Endothelial cell of umbilical vein (primary cell): ENCODE data around the gene CA5A. TPM values are rescaled to one million over a fixed set of nuclear protein-coding genes. Genes with fewer than 3 reads are reported as not detected.

Source experiments
- BruUV-seq: library from RNA; stranded (reverse); fragments of 400-500 nt; replicated peaks from 2 replicates; lab custom pipeline; 2021; lab: Mats Ljungman, UMichigan
- CTCF ChIA-PET: fragments of 300-600, 350-600 bp; sonication (Branson Sonifier 250); formaldehyde crosslinking; loops from one replicate; lab custom pipeline; 2021; ENCODE audit warnings: antibody characterized with exemption, inconsistent platforms; lab: Charles Lee
- POLR2A ChIA-PET: fragments of 300-600, 350-600 bp; sonication (Branson Sonifier 250); formaldehyde crosslinking; loops from one replicate; lab custom pipeline; 2021; ENCODE audit warnings: antibody characterized with exemption, inconsistent platforms; lab: Charles Lee
- DNase-seq: peaks from one replicate; pipeline ENCODE4 v3.0.0-alpha.2; 2011; ENCODE audit warnings: low read depth, low spot score
- FAIRE-seq: peaks from 2 replicates; lab custom pipeline; 2011; peaks lifted over from hg19 to GRCh38; lab: Jason Lieb, UNC
- H2AFZ ChIP-seq: 2 replicates; pipeline ENCODE4 v1.6.0; 2012; ENCODE audit warnings: low read depth, low read length, control low read depth, inconsistent platforms
- H3K27ac ChIP-seq: 2 replicates; pipeline ENCODE4 v1.5.1; 2011; ENCODE audit warnings: low read depth, mild to moderate bottlenecking, control low read depth, low read length, moderate library complexity; ENCODE audit not compliant: insufficient read depth
- H3K27me3 ChIP-seq, 2 experiments: 2 replicates each; pipeline versions ENCODE4 v1.6.0 to v1.6.1; 2011; ENCODE audit warnings: low read length in 2 of 2, mixed read lengths in 1 of 2; ENCODE audit not compliant: control insufficient read depth in 2 of 2, insufficient read depth in 2 of 2
- H3K36me3 ChIP-seq, 2 experiments: 2 replicates in 1 of 2; 3 replicates in 1 of 2; pipeline ENCODE4 v1.5.1; 2011; ENCODE audit warnings: low read length in 2 of 2, mild to moderate bottlenecking in 1 of 2, moderate library complexity in 1 of 2; ENCODE audit not compliant: control insufficient read depth in 2 of 2, insufficient read depth in 2 of 2; ENCODE audit errors: extremely low read depth in 1 of 2
- H3K4me1 ChIP-seq: 3 replicates; pipeline ENCODE4 v1.5.1; 2011; ENCODE audit warnings: mild to moderate bottlenecking, low read length; ENCODE audit not compliant: control insufficient read depth, insufficient read depth; ENCODE audit errors: extremely low read depth
- H3K4me2 ChIP-seq: 2 replicates; pipeline ENCODE4 v1.6.1; 2011; ENCODE audit warnings: low read length, control low read depth, mixed read lengths; ENCODE audit not compliant: insufficient read depth
- H3K4me3 ChIP-seq, 3 experiments: fragments of 200-600 bp in 1 of 3; sonication (generic), shearing (Covaris generic) in 1 of 3; replicated peaks in 1 of 3; 2 replicates each; pipeline ENCODE4 v1.5.1; 2011 to 2016; ENCODE audit warnings: control low read depth in 3 of 3, low read length in 3 of 3, mild to moderate bottlenecking in 2 of 3, inconsistent platforms in 1 of 3, low read depth in 1 of 3, moderate library complexity in 1 of 3; ENCODE audit not compliant: insufficient read depth in 1 of 3
- H3K79me2 ChIP-seq: 2 replicates; pipeline ENCODE4 v1.6.0; 2012; ENCODE audit warnings: low read length, inconsistent platforms; ENCODE audit not compliant: control insufficient read depth, insufficient read depth
- H3K9ac ChIP-seq: replicated peaks from 2 replicates; pipeline ENCODE3; 2011; ENCODE audit warnings: low read length, control low read depth; ENCODE audit not compliant: insufficient read depth; ENCODE audit errors: extremely low read depth
- H3K9me1 ChIP-seq: replicated peaks from 3 replicates; pipeline ENCODE4 v1.6.0; 2011; ENCODE audit warnings: mild to moderate bottlenecking, low read length; ENCODE audit not compliant: control insufficient read depth, insufficient read depth; ENCODE audit errors: extremely low read depth
- H3K9me3 ChIP-seq: replicated peaks from 2 replicates; pipeline ENCODE4 v1.5.1; 2012; ENCODE audit warnings: low read length, inconsistent platforms; ENCODE audit not compliant: control insufficient read depth, insufficient read depth
- H4K20me1 ChIP-seq: replicated peaks from 2 replicates; pipeline ENCODE3; 2011; ENCODE audit warnings: mild to moderate bottlenecking, low read length; ENCODE audit not compliant: control insufficient read depth, insufficient read depth; ENCODE audit errors: extremely low read depth
- CTCF ChIP-seq, 2 donors: IDR thresholded peaks; 1 replicate in 1 of 2; 2 replicates in 1 of 2; pipeline ENCODE4 v1.5.1; 2011; ENCODE audit warnings: low read length in 2 of 2, mild to moderate bottlenecking in 2 of 2, moderate library complexity in 2 of 2, control low read depth in 1 of 2, inconsistent platforms in 1 of 2, low read depth in 1 of 2; ENCODE audit not compliant: insufficient read depth in 1 of 2; ENCODE audit errors: extremely low read depth in 1 of 2
- EZH2 ChIP-seq: IDR thresholded peaks from 2 replicates; pipeline ENCODE4 v1.6.1; 2012; ENCODE audit warnings: borderline replicate concordance, low read depth, mild to moderate bottlenecking, moderate library complexity, low read length, inconsistent platforms; ENCODE audit not compliant: severe bottlenecking
- FOS ChIP-seq: IDR thresholded peaks from 2 replicates; pipeline ENCODE4 v1.6.1; 2011; ENCODE audit warnings: mild to moderate bottlenecking, low read length, moderate library complexity, borderline replicate concordance; ENCODE audit not compliant: insufficient read depth
- GATA2 ChIP-seq: IDR thresholded peaks from 2 replicates; pipeline ENCODE4 v1.7.0; 2011; ENCODE audit warnings: low read depth, mild to moderate bottlenecking, moderate library complexity, mixed read lengths, low read length; ENCODE audit not compliant: insufficient read length, insufficient read depth
- JUN ChIP-seq: IDR thresholded peaks from 2 replicates; pipeline ENCODE4 v1.6.1; 2011; ENCODE audit warnings: borderline replicate concordance, low read depth; ENCODE audit not compliant: insufficient read length, insufficient read depth
- MAX ChIP-seq: IDR thresholded peaks from 2 replicates; pipeline ENCODE4 v1.6.1; 2011; ENCODE audit not compliant: insufficient read depth, insufficient read length
- MYC ChIP-seq: IDR thresholded peaks from one replicate; pipeline ENCODE4 v1.6.1; 2011; ENCODE audit warnings: mild to moderate bottlenecking, low read depth, low read length
- POLR2A ChIP-seq: IDR thresholded peaks from 2 replicates; pipeline ENCODE4 v1.6.1; 2012; ENCODE audit warnings: low read depth, mild to moderate bottlenecking, control low read depth, low read length
- POLR2AphosphoS5 ChIP-seq: IDR thresholded peaks from 2 replicates; pipeline ENCODE4 v1.6.1; 2012; ENCODE audit warnings: low read depth, mild to moderate bottlenecking, control low read depth, low read length, moderate library complexity; ENCODE audit not compliant: insufficient read depth
- dilution Hi-C: fragments of 300-500 bp; cut with MboI; formaldehyde crosslinking; loops from one replicate; pipeline ENCODE4 v1.15.0; 2019; ENCODE audit warnings: low sequenced_read_pairs; ENCODE audit not compliant: extremely low pct_ligation_motif_present
- intact Hi-C: fragments of 100-400 bp; cut with micrococcal nuclease; formaldehyde crosslinking; loops from one replicate; pipeline ENCODE4 v1.10.0; 2022
- polyA plus RNA-seq, 4 experiments: library from polyadenylated mRNA; depleted of rRNA in 3 of 4; stranded (reverse) in 3 of 4; unstranded in 1 of 4; fragments of >200 nt; gene quantifications; 2 replicates each; pipeline versions ENCODE4 v1.2.1 to v1.2.3, GENCODE V29; 2011 to 2012; ENCODE audit warnings: missing spikeins in 1 of 4
- total RNA-seq: library from RNA; stranded (reverse); gene quantifications from 2 replicates; pipeline ENCODE4 v1.2.3, GENCODE V29; 2021

CA5A gene
- total and polyA plus RNA-seq, 2 donors (not counting 3 experiments of a cell fraction or from before 2014, with no cell fraction given): not detected

- Histone ChIP-seq H2AFZ (no peak overlapping the region), H3K27me3 (peaks cover 4 to 6% of the 10 kb centered on the region in 2 experiments), H3K79me2 (no peaks in the 10 kb centered on the region), H3K4me1 (no peaks in the 10 kb centered on the region), H3K4me3 (no peak overlapping the region), H4K20me1 (no peaks in the 10 kb centered on the region), H3K9me1 (no peaks in the 10 kb centered on the region), H3K9me3 (no peaks in the 10 kb centered on the region), H3K9ac (no peak overlapping the region), H3K36me3 (no peaks in the 10 kb centered on the region), H3K27ac (no peak overlapping the region), H3K4me2 (no peak overlapping the region)
- no peak for DNase-seq
- BruUV-seq: no TSS peak
- POLR2A ChIA-PET: no interaction called here
- FAIRE-seq: peak; percentile 24
- dilution Hi-C loops: no loop called here
- CTCF ChIA-PET: interaction anchor here (1.2 to 1.8 kb wide), 2 partner anchors 10 to 102 kb away, joined by 4 to 7 read pairs; no protein-coding TSS in a partner anchor
- TF ChIP-seq MYC (no peak), MAX (no peak), CTCF (IDR thresholded peaks at IDR 0.05; ENCODE audit: extremely low read depth in 1 of 2, insufficient read depth in 1 of 2, low read depth in 1 of 2, low read length in 2 of 2) (no peak), EZH2 (no peak), POLR2AphosphoS5 (no peak), JUN (no peak), FOS (no peak), GATA2 (no peak), POLR2A (no peak)
- intact Hi-C loops: no loop called here
These were observed 54.8 kb downstream of the CA5A start for GRCh38 chr16:87881324-87882200.
